ENCODE measurements around the gene PLAA.

Gene PLAA

DNA sequence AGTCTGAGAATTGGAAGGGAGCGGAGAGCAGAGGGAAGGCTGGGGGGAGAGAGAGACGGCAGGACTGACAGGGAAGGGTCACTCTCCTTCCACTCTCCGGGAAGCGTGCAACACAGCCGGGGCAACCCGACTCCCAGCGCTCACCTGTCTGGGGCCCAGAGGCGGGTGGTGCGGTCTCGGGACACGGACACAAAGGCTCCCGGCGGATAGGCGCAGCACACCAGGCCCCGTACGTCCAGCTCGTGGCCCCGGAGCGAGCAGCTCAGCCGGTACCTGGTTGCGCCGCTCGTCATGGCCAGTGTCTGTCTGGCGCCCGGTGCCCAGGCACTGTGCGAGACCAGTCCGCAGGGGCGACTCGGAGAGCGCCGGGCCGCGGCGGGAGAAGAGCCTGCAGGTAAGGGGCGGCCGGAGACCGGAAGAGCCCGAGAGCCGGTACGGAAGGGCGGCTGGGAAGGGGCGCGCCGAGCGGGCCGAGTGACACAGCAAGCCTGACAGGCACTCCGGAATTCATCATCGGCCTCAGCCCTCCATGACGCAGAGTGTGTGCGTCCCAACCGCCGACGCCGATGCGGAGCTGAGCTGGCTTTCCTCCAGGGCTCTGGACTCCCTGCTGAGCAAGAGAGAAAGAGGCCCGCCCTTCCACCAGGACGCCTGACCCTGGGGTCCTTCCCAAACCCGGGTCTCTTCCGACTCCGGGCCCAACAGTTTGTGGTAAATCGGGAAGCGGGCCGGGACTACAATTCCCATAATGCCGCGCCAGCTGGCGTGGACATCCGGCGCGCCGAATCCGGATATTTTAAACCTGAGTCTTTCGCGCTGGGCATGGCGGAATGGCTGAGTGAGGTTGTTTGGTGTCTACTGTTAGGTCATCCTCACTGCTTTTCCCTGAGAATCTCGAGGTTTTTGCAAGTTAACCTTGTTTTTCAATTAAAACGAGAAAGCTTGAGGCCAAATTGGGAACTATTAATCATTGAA, at the start of gene PLAA:
PLAA (minus strand) TSS at position 490 of the 975 bp plus-strand sequence; CDS start at position 293, 197 bp downstream.
- DNase-seq (ENCODE audit: low read depth in 2 of 3, low spot score in 2 of 3): peak; percentile 70 to 79 (median 76)

DNA sequence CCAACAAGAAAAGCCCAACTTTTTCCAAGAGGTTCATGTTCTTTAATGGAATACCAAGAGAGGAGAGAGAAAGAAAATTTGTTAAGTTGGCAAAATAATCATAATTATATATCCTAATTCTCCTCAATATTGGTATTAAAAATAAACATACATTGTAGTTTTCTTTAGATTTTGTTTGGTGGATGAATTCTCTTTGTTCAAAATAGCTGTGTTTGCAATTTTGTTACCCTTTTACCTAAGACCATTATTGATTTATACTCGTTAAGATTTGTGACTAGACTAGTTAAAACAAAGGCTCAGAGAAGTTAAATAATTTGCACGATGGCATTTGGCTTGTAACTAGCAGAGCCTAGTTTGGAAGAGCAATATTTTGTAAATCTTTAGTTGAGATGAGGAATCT, 48.8 kb upstream of the PLAA start:
- DNase-seq (ENCODE audit: low read depth in 2 of 3, low spot score in 2 of 3): no peak

GRCh38 chr9:26983340-26983739, 36.3 kb upstream of the PLAA start:
- no peak for DNase-seq (ENCODE audit: low read depth in 2 of 3, low spot score in 2 of 3)

GRCh38 chr9:26975728-26976707, 29.0 kb upstream of the PLAA start:
- no peak for DNase-seq (ENCODE audit: low read depth in 2 of 3, low spot score in 2 of 3)

DNA sequence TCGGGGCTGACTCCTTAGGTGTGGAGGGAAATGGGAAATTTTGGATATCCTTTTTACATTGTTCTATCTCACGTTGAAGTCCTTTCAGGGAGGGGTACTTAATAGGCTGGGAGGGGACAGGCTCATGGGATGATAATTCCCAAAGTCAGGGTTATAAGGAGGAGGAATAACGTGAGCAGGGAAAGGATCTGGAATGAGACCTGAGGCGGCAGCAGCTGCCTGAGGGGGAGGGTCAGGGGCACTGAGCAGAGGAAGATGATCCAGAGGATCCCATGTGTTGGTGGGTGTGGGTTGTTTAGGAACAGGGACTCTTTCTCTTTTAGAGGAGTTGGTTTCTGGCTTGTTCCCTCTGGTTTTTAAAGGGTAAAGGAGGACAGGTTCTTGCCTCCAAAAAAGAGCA, 27.9 kb upstream of the PLAA start:
- no peak for DNase-seq (ENCODE audit: low read depth in 2 of 3, low spot score in 2 of 3)

- DNase-seq (ENCODE audit: low read depth in 2 of 3, low spot score in 2 of 3): no peak
These were observed 26.9 kb upstream of the PLAA start for GRCh38 chr9:26973989-26974388.

- DNase-seq (ENCODE audit: low read depth in 2 of 3, low spot score in 2 of 3): no peak
These were observed 24.7 kb upstream of the PLAA start for GRCh38 chr9:26971721-26972120.

DNA sequence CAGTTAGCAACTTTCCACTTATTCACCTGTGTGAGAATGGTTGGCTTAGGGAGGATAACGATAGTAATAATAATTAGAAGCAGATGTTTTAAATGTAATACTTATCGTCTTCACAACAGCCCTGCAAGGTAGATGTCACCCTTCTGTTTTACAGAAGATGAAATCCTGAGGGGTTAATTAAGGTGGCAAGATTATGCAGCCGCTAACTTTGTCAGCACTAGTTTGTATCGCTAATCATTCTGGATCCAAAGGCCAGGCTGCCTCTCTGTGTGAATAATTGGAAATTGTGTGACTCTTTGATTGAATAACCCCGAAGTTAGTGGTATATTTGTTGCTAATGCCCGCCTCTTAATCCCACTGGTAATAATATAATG, 9.8 kb upstream of the PLAA start:
- DNase-seq (ENCODE audit: low read depth in 2 of 3, low spot score in 2 of 3): no peak

DNA sequence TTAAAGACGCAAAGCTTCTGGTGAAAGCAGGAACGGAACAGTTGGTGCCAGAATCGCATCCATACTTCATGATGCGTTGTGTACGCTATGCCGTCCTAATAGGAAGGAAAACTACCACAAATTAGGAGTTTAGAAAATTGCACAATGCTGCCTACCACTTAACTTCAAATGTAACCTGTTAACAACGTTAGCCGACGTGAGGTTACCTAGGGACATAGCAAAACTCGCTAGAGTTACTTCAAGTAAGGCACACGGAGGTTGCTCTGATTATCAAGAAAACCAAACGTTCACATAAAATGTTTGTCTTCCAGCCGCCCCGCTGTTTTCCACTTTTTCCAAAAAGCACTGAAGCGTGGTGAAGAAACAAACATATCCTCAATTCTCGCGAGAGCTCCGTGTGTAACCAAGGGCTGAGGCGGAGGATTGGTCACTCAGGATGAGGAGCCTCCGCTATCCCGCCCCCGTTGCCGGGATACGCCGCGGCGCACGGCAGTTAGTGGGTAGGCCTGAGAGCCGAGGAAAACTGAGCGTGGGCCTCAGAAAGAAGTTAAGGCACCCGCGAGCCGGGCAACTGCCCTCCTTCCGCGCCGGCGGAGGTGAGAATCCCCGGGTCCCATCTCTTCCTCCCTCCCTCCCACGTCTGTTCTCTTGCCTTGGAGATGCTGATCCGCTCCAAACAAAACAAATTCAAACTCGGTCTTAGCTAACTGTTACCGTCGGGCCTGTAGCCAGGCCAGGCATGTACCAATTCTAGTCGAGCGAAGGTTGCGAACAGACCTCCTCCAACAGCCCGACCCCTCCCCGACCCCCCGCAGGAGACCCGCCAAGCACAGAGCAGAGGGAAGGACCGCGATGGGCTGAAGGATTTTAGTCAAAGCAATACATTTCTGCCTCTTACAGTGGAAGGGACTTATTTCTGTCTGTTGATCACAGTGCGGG, 9.1 kb upstream of the PLAA start, which contains the start of gene IFT74:
IFT74 (plus strand) TSS at position 492 of the 939 bp plus-strand sequence. CDS start 5,556 bp downstream, outside the sequence.
- DNase-seq (ENCODE audit: low read depth in 2 of 3, low spot score in 2 of 3): peak; percentile 76 to 77 (median 76)

DNA sequence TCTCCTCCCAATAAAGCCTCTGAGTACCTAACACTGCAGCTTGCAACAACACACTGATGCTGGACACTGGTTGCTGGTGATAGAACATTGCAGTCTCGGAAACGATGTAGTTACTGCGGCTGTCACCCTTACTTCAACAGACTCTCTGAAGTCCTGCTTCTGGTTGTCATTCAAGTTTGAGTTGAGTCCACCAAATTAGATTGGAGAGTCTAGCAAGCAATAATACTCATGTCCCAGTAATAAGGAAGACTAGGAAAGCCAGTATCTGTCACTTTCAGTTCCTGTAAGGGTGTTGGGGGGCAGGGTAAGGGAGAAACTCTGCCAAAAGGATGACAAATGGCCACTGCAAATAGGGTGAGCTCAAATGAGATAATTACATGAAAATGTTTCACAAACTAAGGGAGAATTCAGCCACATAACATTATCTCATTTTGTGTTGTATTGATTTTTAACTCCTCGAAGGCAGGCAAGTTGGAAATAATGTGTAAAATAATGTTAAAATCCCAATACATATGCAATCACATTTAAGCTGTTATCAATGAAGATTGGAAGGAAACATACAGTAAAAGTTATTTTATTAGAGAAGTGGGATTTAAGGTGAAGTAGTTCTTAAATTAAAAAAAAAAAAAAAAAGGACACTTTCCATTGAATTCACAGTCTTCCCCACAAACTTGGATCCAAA, 8.3 kb upstream of the PLAA start:
- DNase-seq (ENCODE audit: low read depth in 2 of 3, low spot score in 2 of 3): no peak

DNA sequence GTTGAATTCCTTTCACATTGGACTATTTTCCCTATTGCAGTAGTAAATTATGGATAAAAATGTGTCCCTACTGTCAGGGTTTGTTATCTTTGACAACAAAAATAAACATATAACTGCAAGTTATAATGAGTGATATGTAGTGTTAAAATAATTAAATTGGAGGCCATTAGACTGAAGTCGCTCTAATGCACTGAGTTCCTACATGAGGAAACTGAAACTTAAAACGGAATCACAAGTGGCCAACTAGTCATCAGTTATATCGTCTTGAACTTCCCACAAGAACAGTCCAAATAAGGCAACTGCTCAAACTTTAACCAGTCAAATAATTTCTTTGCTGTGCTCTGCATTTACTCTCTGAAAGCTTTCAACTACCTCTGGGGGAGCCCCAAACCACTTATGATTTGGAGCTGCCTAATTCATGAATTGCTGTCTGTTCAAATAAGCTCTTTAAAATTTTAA, 7.0 kb upstream of the PLAA start:
- DNase-seq (ENCODE audit: low read depth in 2 of 3, low spot score in 2 of 3): no peak

DNA sequence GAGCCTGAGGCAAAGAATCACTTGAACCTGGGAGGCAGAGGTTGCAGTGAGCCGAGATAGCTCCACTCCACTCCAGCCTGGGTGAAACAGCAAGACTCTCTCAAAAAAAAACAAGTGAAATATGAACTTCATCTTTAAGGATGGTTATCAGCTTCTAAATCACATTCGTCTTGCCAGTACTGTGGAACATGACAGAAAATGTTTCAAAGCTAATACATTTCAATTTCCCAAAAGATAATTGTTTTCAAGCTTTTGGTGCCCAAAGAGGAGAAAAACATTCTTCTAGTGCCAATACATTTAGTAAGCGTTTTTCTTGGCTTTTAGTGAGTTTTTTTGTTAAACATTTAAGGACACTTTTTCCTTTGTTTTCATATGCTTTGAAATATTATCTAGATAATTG, 4.8 kb upstream of the PLAA start:
- DNase-seq (ENCODE audit: low read depth in 2 of 3, low spot score in 2 of 3): no peak

DNA sequence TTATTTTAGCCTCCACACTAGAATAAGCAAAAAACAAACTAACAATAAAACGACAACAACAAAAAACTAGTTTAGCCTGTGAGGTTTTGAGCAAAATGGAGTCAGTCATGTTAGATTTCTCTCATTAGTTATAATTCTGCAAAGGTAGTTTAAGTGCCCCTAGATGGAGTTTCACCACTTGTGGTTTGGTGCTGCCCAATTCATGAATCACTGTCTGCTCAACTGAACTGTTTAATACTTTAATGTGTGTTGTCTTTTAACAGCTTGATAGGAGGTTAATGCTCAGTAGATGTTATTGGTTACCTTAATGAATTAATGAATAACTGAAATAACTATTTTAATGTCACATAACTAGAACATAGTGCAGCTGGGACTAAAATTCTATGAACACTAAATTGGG, 3.5 kb upstream of the PLAA start:
- DNase-seq (ENCODE audit: low read depth in 2 of 3, low spot score in 2 of 3): no peak

- DNase-seq (ENCODE audit: low read depth in 2 of 3, low spot score in 2 of 3): no peak
These were observed 2.6 kb upstream of the PLAA start for GRCh38 chr9:26949637-26950069.

DNA sequence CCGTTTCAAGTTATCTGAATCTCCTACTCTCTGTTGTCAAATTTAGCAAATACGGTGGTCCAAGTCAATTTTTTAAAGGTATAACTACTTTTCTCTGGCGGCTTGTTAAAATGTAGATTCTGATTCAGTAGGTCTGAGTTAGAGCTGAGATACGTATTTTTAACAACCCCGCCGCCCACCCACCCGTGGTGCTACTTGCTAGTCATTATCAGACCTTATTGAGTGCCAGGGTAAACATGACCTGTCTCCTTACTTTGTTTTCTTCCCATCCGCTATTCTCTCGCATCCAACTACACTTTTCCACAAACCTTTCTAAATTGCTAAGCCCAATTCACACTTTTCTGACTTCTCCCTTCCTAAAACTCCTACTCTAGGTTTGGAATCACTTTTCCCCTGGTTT, 694 bp upstream of the PLAA start:
- no peak for DNase-seq (ENCODE audit: low read depth in 2 of 3, low spot score in 2 of 3)

DNA sequence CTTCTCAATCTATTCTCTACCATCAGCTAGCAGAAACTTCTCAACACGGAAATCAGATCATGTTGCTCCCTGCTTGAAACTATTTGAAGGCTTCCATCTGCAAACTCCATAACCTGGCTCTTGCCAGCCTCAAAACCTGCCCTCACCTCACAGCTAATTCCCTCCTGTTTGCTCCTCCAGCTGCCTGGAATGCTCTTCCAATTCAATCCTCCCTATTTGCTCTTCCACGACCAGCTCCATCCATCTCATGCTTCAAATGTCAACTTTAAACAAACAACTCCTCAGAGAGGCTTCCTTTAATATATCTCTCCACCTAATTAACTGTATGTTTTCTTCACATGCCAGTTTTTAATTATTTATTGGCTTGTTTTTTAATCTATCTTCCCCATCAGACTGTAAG, 1.5 kb downstream of the PLAA start:
- DNase-seq (ENCODE audit: low read depth in 2 of 3, low spot score in 2 of 3): no peak

DNA sequence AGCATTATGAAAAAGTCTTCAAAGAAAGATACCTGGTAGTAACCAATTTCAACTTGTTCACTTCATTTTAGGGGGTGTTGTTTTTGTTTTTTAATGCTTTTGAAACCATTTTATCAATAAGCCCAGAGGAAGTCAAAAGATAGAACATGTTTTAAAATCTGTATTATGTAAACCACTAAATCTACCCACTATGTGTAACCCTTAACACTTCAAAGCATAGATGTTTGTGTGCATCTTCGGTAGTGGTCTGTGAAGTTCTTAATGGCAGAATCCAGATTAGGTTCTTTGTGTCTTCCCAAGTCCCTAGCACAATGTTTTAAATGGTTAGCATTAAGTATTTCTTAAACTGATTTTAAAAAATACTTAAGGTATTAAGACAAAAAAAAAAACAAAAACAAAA, 6.3 kb downstream of the PLAA start:
- DNase-seq (ENCODE audit: low read depth in 2 of 3, low spot score in 2 of 3): no peak

DNA sequence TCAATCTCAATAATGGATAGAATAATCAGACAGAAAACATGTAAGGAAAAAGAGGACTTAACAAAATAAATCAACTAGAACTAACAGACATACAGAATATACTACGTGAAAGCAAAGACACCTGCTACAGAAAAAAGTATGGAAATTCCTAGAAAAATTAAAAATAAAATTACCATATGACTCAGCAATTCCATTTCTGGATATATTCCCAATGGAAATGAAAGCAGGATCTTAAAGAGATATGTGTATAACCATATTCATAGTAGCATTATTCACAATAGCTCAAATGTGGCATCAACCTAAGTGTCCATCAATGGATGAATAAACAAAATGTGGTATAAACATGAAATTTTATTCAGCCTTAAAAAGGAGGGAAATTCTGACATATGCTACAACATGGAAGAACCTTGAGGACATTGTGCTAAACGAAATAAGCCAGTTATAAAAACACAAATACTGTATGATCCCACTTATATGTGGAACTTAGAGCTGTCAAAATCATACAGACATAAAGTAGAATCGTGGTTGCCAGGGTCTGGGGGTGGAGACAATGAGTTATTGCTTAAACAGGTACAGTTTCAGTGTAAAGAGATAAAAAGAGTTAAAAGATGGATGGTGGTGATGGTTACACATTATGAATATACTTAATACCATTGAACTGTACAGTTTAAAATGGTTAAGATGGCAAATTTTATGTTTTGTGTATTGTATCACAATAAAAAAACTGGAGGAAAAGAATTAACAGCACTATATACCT, 6.9 kb downstream of the PLAA start:
- DNase-seq (ENCODE audit: low read depth in 2 of 3, low spot score in 2 of 3): no peak

DNA sequence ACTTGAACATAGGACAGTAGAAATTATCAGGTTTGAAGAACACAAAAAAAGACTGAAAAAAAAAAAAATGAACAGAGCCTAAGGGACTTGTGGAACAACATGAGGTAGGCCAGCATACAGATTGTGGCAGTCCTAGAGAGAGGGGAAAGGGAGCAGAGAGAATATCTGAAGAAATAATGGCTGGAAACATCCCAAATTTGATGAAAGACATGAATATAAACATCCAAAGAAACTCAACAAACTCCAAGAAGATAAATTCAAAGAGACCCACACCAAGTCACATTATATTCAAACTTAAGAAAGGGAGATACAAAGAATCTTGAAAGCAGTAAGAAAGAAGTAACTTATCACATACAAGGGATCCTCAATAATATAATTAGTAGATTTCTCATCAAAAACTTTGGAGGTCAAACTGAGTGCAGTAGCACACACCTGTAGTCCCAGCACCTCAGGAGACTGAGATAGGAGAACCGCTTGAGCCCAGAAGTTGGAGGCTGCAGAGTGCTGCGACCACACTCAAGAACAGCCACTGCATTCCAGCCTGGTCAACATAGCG, 9.1 kb downstream of the PLAA start:
- no peak for DNase-seq (ENCODE audit: low read depth in 2 of 3, low spot score in 2 of 3)

All from activated CD8-positive, alpha-beta memory T cell treated with anti-CD3 and anti-CD28 coated beads for 48 hours (primary cell).